Measurements from ENCODE around the gene MACROD2. TPM values are rescaled to one million over a fixed set of nuclear protein-coding genes. Genes with fewer than 3 reads are reported as not detected.
"Not testable (repeated sequence)": the region's sequence is repeated elsewhere in the genome, so short reads cannot be mapped to it uniquely, and the experiment has no call there.

The MACROD2 gene
- polyA plus RNA-seq, 1 experiment = 0.47 TPM

GRCh38 chr20:14203657-14204056, 208.3 kb downstream of the MACROD2 start:
- no peaks in the 10 kb centered on the region for H3K36me3 ChIP-seq (ENCODE audit: control insufficient read depth, insufficient read depth, low read length)
- no peak for DNase-seq (ENCODE audit: low read depth)
- no peak overlapping the region for H3K4me3 ChIP-seq (ENCODE audit: low read depth, low read length)
- TF ChIP-seq CTCF (IDR thresholded peaks at IDR 0.05; ENCODE audit: insufficient read depth, low read depth, low read length) = no peak
- POLR2A ChIA-PET = no interaction called here
- CTCF ChIA-PET = interaction anchor here (1.4 to 1.8 kb wide), 3 partner anchors 10 to 42 kb away, joined by 3 to 4 read pairs (median 3); no protein-coding TSS in a partner anchor
- H3K27me3 ChIP-seq (ENCODE audit: control insufficient read depth, insufficient read depth, low read length) = no peaks in the 10 kb centered on the region

- ChIA-PET POLR2A (interaction anchor here (0.7 kb wide), 1 partner anchor 771 kb away, joined by 4 read pairs; no protein-coding TSS in a partner anchor), CTCF (no interaction called here)
- Histone ChIP-seq H3K4me3 (ENCODE audit: low read depth, low read length) (no peak overlapping the region), H3K27me3 (ENCODE audit: control insufficient read depth, insufficient read depth, low read length) (no peaks in the 10 kb centered on the region), H3K36me3 (ENCODE audit: control insufficient read depth, insufficient read depth, low read length) (no peaks in the 10 kb centered on the region)
- TF ChIP-seq CTCF (IDR thresholded peaks at IDR 0.05; ENCODE audit: insufficient read depth, low read depth, low read length) = no peak
- DNase-seq (ENCODE audit: low read depth) = no peak
Observed at GRCh38 chr20:14207591-14207990, 212.3 kb downstream of the MACROD2 start.

GRCh38 chr20:14208956-14209355, 213.6 kb downstream of the MACROD2 start:
- Histone ChIP-seq H3K4me3 (ENCODE audit: low read depth, low read length) (no peak overlapping the region), H3K27me3 (ENCODE audit: control insufficient read depth, insufficient read depth, low read length) (no peaks in the 10 kb centered on the region), H3K36me3 (ENCODE audit: control insufficient read depth, insufficient read depth, low read length) (no peaks in the 10 kb centered on the region)
- POLR2A ChIA-PET = no interaction called here
- DNase-seq (ENCODE audit: low read depth) = no peak
- no peak for TF ChIP-seq CTCF (IDR thresholded peaks at IDR 0.05; ENCODE audit: insufficient read depth, low read depth, low read length)
- CTCF ChIA-PET = interaction anchor here (0.6 to 2.0 kb wide), 7 partner anchors 10 to 621 kb away, joined by 3 to 5 read pairs (median 3); no protein-coding TSS in a partner anchor

DNA sequence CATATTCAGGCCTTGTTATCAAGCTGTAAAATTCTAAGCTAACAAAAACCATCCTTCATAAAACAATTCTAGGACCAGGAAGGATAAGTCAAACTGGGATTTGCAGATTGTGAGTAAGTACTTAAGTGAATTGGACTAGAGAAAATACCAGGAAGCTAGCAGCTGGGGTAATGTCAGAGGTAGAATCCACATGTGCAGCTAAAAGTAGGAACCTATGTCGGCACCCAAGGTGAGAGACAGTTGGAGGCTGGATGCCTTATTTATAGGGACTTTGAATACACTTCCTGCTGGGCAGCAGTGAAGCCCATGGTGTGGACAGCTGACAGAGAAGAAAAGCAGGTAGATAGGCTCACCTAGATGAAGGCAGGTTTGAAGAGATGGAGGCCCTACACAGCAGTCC, 214.8 kb downstream of the MACROD2 start:
- Histone ChIP-seq H3K4me3 (ENCODE audit: low read depth, low read length) (no peak overlapping the region), H3K36me3 (ENCODE audit: control insufficient read depth, insufficient read depth, low read length) (no peaks in the 10 kb centered on the region), H3K27me3 (ENCODE audit: control insufficient read depth, insufficient read depth, low read length) (no peaks in the 10 kb centered on the region)
- CTCF ChIA-PET = interaction anchor here (0.7 to 1.6 kb wide), 2 partner anchors 14 to 36 kb away, joined by 4 to 6 read pairs; no protein-coding TSS in a partner anchor
- TF ChIP-seq CTCF (IDR thresholded peaks at IDR 0.05; ENCODE audit: insufficient read depth, low read depth, low read length) = no peak
- POLR2A ChIA-PET = no interaction called here
- DNase-seq (ENCODE audit: low read depth) = no peak

- no peak for DNase-seq (ENCODE audit: low read depth)
- Histone ChIP-seq H3K27me3 (ENCODE audit: control insufficient read depth, insufficient read depth, low read length) (no peaks in the 10 kb centered on the region), H3K4me3 (ENCODE audit: low read depth, low read length) (no peak overlapping the region), H3K36me3 (ENCODE audit: control insufficient read depth, insufficient read depth, low read length) (no peaks in the 10 kb centered on the region)
- POLR2A ChIA-PET = no interaction called here
- TF ChIP-seq CTCF (IDR thresholded peaks at IDR 0.05; ENCODE audit: insufficient read depth, low read depth, low read length) = no peak
- CTCF ChIA-PET = no interaction called here
Observed at GRCh38 chr20:14214046-14214445, 218.7 kb downstream of the MACROD2 start.

- CTCF ChIA-PET; DNase-seq (ENCODE audit: low read depth): not testable (repeated sequence)
Observed at GRCh38 chr20:14215880-14216279, 220.6 kb downstream of the MACROD2 start.

More at GRCh38 chr20:14215880-14216279, 220.6 kb downstream of the MACROD2 start:
- H3K27me3 ChIP-seq (ENCODE audit: control insufficient read depth, insufficient read depth, low read length); POLR2A ChIA-PET; H3K4me3 ChIP-seq (ENCODE audit: low read depth, low read length); H3K36me3 ChIP-seq (ENCODE audit: control insufficient read depth, insufficient read depth, low read length): not testable (repeated sequence)

Measured in BJ (cell line).